ENCODE results near the gene MPO.

MPO gene

DNA sequence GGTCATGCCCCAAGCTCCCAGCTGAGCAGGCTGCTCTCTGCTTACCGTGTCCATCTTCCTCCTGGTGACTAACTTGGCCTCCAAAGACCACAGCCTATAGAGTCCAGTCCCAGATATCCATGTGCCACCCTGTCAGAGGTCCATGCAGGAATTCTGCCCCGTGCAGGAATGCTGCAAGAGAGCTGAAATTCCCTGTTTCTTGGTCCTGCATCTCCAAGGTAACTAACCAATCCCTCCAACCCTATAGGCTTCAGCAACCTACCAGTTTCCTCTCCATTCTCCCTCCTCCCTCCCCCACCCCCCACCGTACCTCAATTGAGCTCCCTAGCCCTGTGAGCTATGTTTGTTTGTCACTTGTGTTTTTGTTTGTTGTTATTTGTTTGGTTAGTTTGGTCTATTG lies 52.1 kb downstream of the MPO start:
- in situ Hi-C loops (cut with HindIII; ENCODE audit: low sequenced_read_pairs): no loop called here
- TF ChIP-seq, protein P1, sequence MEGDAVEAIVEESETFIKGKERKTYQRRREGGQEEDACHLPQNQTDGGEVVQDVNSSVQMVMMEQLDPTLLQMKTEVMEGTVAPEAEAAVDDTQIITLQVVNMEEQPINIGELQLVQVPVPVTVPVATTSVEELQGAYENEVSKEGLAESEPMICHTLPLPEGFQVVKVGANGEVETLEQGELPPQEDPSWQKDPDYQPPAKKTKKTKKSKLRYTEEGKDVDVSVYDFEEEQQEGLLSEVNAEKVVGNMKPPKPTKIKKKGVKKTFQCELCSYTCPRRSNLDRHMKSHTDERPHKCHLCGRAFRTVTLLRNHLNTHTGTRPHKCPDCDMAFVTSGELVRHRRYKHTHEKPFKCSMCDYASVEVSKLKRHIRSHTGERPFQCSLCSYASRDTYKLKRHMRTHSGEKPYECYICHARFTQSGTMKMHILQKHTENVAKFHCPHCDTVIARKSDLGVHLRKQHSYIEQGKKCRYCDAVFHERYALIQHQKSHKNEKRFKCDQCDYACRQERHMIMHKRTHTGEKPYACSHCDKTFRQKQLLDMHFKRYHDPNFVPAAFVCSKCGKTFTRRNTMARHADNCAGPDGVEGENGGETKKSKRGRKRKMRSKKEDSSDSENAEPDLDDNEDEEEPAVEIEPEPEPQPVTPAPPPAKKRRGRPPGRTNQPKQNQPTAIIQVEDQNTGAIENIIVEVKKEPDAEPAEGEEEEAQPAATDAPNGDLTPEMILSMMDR (IDR thresholded peaks at IDR 0.05; ENCODE audit: low read depth, low read length, missing control alignments): no peak
- DNase-seq (ENCODE audit: low read depth): no peak
- H3K4me3 ChIP-seq (ENCODE audit: low read depth, low read length): no peak overlapping the region

DNA sequence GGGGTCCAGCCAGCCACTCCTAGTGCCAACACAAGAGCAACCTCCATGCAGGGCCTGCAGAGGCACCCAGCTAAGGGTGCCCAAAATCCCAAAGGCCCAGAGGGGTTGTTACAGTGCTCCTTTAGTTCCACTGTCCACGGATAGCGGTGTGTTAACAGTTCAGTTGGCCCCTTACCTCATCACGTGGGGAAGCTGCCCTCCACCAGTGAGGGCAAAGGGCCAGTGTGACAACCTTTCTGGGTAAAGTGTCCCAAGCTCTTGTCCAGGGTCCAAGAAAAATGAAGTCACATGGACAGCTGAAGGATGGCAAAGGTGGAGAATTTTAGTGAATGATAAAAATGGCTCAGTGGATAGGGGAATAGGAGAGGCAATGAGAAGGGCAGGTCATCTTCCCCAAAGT lies 53.0 kb downstream of the MPO start:
- TF ChIP-seq, protein P1 (IDR thresholded peaks at IDR 0.05; ENCODE audit: low read depth, low read length, missing control alignments): no peak
- DNase-seq (ENCODE audit: low read depth): no peak
- no peak overlapping the region for H3K4me3 ChIP-seq (ENCODE audit: low read depth, low read length)
- in situ Hi-C loops (cut with HindIII; ENCODE audit: low sequenced_read_pairs): no loop called here

DNA sequence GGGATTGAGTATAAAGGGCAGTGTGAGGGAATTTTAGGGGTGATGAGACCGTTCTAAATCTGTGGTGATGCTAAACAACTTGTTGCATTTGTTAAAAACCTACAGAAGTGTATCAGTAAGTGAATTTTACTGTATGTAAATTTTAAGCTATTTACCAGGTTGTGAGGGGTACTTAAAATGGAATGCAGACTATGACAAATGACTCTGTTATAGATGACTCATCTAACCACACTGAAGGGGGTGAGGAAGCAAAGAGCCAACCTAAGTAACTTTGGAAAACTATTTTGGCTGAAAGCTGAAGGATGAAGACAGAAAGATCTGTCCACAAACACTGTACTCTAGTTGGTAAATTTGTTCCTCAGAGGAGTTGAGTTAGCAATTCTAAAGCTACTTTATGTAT lies 56.4 kb downstream of the MPO start:
- peak; percentile 18 for DNase-seq (ENCODE audit: low read depth)
- TF ChIP-seq, protein P1 (IDR thresholded peaks at IDR 0.05; ENCODE audit: low read depth, low read length, missing control alignments): no peak
- H3K4me3 ChIP-seq (ENCODE audit: low read depth, low read length): no peak overlapping the region
- in situ Hi-C loops (cut with HindIII; ENCODE audit: low sequenced_read_pairs): no loop called here
